GM12891 (cell line): ENCODE measurements around the gene ASF1B.

Experiments used
- POLR2A ChIP-seq: IDR thresholded peaks from 2 replicates; pipeline ENCODE4 v1.6.1; 2011; ENCODE audit warnings: low read depth, low read length, control low read depth
- POLR2AphosphoS5 ChIP-seq: IDR thresholded peaks from 2 replicates; pipeline ENCODE4 v1.6.1; 2011; ENCODE audit warnings: low read depth, low read length, control low read depth
- SPI1 ChIP-seq: IDR thresholded peaks from 2 replicates; pipeline ENCODE4 v1.6.1; 2011; ENCODE audit warnings: low read depth, low read length, control low read depth

DNA sequence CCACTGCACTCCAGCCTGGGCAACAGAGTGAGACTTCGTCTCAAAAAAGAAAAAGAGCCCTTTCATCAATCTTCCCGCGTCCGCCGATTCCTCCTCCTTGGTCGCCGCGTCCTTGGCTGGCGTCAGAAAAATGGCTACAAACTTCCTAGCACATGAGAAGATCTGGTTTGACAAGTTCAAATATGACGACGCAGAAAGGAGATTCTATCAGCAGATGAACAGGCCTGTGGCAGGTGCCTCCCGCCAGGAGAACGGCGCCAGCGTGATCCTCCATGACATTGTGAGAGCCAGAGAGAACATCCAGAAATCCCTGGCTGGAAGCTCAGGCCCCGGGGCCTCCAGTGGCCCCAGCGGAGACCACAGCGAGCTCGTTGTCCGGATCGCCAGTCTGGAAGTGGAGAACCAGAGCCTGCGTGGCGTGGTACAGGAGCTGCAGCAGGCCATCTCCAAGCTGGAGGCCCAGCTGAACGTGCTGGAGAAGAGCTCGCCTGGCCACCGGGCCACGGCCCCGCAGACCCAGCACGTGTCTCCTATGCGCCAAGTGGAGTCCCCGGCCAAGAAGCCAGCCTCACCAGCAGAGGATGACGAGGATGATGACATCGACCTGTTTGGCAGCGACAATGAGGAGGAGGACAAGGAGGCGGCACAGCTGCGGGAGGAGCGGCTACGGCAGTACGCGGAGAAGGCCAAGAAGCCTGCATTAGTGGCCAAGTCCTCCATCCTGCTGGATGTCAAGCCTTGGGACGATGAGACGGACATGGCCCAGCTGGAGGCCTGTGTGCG lies 65.9 kb downstream of the ASF1B start:
- TF ChIP-seq POLR2A (no peak), POLR2AphosphoS5 (no peak), SPI1 (no peak)
